ENCODE data around the gene AJAP1.

The AJAP1 gene

GRCh38 chr1:4756851-4757580, 102.6 kb downstream of the AJAP1 start:
- DNase-seq (ENCODE audit: low read depth, low spot score) = no peak
- H3K27ac ChIP-seq = no peak overlapping the region

- no peak overlapping the region for H3K27ac ChIP-seq
- no peak for DNase-seq (ENCODE audit: low read depth, low spot score)
Observed at GRCh38 chr1:4759671-4760070, 105.3 kb downstream of the AJAP1 start.

GRCh38 chr1:4760088-4760487, 105.7 kb downstream of the AJAP1 start:
- no peak overlapping the region for H3K27ac ChIP-seq
- no peak for DNase-seq (ENCODE audit: low read depth, low spot score)

DNA sequence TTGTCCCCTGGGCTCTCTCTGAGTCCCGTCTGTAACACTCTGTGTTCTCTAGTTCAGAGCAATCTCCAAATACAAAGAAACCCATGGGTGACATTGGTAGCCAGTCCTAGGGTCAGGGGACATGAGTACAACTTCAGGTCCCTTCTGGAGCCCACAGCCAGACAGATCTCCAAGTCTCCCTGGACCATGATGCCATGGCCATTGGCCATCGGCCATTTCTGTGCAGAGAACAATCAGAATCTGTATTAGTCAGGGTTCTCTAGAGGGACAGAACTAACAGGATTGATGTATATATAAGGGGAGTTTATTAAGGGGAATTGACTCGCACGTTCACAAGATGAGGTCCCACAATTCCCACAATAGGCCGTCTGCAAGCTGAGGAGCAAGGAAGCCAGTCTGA, 106.9 kb downstream of the AJAP1 start:
- H3K27ac ChIP-seq = no peak overlapping the region
- DNase-seq (ENCODE audit: low read depth, low spot score) = no peak

DNA sequence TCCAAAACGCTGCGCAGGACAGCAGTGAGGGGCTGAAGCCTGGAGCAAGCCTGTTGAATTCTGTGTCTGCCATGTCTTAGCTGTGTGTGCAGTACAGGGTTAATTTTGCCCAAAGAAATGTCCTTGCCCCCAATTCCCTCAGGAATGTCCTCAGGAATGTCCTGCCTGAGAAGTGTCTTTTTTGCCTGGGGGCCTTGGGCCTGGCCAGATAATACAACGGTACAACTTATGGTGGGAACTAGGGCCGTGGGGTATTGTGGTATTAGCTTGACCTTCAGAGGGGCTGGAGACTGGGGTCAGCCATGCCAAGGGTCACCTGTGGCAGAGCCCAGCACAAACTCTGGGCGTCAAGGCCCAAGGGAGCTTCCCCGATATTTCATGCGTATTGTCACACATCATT, 107.7 kb downstream of the AJAP1 start:
- DNase-seq (ENCODE audit: low read depth, low spot score) = no peak
- H3K27ac ChIP-seq = no peak overlapping the region

GRCh38 chr1:4767308-4767707, 112.9 kb downstream of the AJAP1 start:
- no peak for DNase-seq (ENCODE audit: low read depth, low spot score)
- no peak overlapping the region for H3K27ac ChIP-seq

GRCh38 chr1:4768553-4768952, 114.1 kb downstream of the AJAP1 start:
- no peak overlapping the region for H3K27ac ChIP-seq
- DNase-seq (ENCODE audit: low read depth, low spot score) = no peak

DNA sequence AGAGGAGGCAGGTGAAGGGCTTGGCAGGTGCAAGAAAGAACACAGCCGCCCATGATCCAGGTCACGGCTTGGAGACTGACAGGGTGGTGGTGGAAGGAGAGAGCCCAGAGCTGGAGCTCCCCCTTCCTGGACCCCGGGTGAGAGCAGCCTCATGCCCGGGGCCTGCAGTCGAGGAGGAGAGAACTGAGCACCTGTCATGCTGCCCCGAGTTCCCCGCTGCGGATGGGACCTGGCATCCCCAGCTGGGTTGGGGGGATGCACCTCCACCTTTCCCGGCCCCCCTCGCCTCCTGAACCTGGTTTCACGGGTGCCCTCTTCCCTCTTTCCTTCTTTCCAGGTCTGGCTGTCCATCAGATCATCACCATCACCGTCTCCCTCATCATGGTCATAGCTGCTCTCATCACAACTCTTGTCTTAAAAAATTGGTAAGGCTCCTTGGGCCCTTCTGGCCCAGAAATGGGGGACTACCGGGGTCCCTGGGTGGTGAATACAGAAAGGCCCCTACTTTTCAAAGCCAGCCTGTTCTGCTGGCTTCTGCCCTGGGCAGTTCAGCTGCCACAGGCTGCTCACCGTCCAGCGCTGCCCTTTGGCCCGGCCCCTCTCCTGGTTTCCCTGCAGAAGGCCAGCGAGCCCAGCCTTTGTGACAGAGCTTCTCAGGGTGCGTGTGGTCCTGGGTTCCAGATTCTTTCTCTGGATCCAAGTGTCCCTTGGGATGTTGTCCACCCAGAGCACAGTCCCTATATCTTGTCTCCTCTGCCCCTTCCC, 115.3 kb downstream of the AJAP1 start:
- no peak overlapping the region for H3K27ac ChIP-seq
- DNase-seq (ENCODE audit: low read depth, low spot score) = no peak

DNA sequence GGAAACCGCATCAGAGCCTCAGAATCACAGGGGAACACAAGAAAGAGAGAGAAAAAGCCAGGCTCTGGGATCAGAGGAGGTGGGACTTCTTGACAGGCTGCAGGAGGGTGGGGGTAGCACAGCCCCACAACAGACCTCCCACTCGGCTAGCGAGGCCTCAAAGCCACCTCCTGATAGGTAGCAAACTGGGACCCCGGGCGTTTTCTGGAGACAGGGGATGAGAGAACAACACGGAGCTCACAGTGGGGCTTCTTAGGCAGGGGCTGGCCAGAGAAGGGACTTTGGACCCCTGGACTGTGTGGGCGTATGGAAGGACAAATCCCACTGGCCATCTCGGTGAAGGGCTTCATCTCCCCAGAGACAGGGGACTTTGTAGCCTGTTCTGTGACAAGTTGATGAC, 116.3 kb downstream of the AJAP1 start:
- DNase-seq (ENCODE audit: low read depth, low spot score) = no peak
- no peak overlapping the region for H3K27ac ChIP-seq

GRCh38 chr1:4771267-4771666, 116.9 kb downstream of the AJAP1 start:
- H3K27ac ChIP-seq = no peak overlapping the region
- no peak for DNase-seq (ENCODE audit: low read depth, low spot score)

DNA sequence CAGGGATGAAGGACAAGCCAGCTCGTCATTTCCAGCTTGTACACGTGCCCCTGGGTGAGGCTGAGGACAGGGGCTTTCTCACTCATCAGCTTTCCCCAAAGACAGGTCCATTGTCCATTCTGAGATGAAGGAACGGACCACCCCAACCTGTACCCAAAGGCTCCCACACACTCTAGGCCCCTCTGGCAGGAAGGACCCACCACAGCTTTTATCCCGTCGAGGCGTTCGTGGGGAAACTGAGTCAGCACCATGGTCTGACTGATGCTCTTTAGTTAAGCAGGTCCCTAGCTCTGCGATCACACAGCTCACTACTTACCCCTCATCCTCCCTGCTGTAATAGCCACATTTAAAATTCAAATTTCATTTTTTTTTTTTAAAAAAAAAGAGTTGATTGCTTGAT, 117.3 kb downstream of the AJAP1 start:
- no peak for DNase-seq (ENCODE audit: low read depth, low spot score)
- H3K27ac ChIP-seq = no peak overlapping the region

DNA sequence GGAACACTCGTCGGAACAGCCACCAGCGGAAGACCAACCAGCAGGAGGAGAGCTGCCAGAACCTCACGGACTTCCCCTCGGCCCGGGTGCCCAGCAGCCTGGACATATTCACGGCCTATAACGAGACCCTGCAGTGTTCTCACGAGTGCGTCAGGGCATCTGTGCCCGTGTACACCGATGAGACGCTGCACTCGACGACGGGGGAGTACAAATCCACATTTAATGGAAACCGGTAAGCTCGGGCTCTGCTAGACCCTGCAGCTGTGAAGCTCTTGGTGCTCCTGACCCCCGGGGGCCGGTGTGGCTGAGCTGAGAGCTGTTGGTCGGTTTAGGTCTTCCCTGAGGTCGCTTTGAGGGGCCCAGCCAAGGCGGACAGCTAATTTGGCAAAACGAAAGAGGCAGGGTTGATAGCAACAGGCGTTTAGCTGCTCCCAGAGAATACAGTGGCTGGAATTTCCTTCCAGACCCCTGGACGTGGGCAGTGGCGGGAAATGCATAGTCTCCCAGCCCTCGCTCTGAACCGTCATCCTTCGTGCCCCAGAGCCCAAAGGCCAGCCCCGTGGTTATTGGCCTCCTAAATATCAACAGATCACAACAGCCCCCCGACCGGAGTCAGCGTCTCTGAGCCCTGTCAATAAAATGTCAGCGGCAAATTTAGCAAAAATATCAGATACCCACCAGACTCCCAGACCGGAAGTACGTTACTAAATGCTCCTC, 118.0 kb downstream of the AJAP1 start:
- no peak for DNase-seq (ENCODE audit: low read depth, low spot score)
- H3K27ac ChIP-seq = no peak overlapping the region

DNA sequence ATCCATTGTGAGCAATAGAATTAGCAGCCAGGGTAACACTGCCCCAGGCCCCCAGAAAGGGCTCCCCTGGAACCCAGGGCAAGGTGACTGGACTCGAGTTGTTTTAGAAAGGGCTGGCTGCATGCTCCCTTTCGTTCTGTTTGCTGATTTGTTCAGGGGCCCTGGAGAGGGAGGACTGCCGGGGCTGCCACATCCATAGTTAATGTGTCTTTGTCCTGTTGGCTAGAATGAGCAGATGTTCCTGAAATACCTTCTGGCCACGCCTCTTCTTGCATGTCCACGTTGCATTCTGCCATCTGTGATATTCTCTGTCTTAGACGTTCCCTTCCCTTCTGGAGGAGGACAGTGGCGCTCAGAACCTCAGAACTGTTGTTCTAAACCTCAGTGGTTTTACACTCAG, 118.8 kb downstream of the AJAP1 start:
- DNase-seq (ENCODE audit: low read depth, low spot score) = no peak
- no peak overlapping the region for H3K27ac ChIP-seq

DNA sequence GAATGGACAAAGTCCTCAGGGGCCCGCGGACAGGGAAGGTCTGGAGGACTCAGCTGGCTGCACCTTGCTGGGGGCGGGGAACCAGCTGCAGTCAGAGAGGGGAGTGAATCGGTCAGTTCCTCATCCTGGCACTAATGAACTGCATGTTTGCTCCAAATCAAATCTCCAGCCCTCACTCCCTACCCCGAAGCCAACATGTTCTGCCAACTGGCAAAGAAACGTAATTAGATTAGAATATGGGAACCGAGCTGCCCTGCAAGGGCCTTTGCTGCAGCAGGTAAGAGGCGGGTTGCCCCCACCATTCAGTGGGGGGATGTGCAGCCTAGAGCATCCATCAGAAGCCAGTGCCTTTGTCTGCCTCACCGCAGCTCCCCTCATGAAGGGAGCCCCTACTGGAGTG, 121.1 kb downstream of the AJAP1 start:
- DNase-seq (ENCODE audit: low read depth, low spot score) = no peak
- H3K27ac ChIP-seq = no peak overlapping the region

GRCh38 chr1:4778056-4778455, 123.6 kb downstream of the AJAP1 start:
- H3K27ac ChIP-seq = no peak overlapping the region
- DNase-seq (ENCODE audit: low read depth, low spot score) = no peak

- DNase-seq (ENCODE audit: low read depth, low spot score) = no peak
- H3K27ac ChIP-seq = no peak overlapping the region
Observed at GRCh38 chr1:4781646-4782045, 127.2 kb downstream of the AJAP1 start.

- DNase-seq (ENCODE audit: low read depth, low spot score) = no peak
- H3K27ac ChIP-seq = no peak overlapping the region
Observed at GRCh38 chr1:4784761-4785160, 130.4 kb downstream of the AJAP1 start.

DNA sequence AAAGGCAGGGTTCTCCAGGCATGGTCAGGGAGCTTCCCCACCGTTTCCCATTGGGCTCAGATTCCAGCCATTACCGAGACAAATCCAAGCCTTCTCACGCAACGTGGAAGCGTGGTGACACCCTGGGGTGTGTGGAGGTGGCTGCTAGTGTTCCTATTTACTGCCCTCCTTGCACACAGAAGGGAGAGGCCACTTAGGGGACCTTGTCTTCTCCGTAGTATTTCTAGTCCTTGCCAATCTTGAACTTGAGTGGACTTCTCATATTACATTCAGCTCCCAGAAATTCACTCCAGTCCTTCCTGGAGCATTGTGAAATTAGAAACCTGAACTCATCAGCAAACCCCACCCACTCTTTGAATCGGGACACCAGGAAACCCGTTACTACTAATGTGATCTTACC, 131.6 kb downstream of the AJAP1 start:
- no peak overlapping the region for H3K27ac ChIP-seq
- no peak for DNase-seq (ENCODE audit: low read depth, low spot score)

- no peak overlapping the region for H3K27ac ChIP-seq
- DNase-seq (ENCODE audit: low read depth, low spot score) = no peak
Observed at GRCh38 chr1:4787551-4787950, 133.1 kb downstream of the AJAP1 start.

DNA sequence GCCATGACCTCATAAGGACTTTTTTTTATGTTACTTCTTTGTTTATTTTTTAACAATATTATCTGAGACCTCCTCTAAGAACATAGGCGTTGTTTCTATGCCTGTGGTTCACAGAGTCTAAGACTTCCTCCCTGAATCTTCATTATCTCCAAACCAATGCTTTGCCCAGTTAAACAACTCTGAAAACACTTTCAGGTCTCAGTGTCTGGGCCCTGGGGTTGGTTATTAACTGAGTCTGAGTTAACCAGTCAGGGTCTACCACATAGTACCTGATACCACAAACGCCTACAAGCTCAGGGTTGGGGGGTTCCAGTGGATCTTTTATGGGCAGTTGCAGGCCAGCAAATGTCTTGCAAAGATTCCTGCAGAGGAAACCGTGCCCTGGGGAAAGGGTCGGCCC, 138.2 kb downstream of the AJAP1 start:
- H3K27ac ChIP-seq = no peak overlapping the region
- DNase-seq (ENCODE audit: low read depth, low spot score) = no peak

DNA sequence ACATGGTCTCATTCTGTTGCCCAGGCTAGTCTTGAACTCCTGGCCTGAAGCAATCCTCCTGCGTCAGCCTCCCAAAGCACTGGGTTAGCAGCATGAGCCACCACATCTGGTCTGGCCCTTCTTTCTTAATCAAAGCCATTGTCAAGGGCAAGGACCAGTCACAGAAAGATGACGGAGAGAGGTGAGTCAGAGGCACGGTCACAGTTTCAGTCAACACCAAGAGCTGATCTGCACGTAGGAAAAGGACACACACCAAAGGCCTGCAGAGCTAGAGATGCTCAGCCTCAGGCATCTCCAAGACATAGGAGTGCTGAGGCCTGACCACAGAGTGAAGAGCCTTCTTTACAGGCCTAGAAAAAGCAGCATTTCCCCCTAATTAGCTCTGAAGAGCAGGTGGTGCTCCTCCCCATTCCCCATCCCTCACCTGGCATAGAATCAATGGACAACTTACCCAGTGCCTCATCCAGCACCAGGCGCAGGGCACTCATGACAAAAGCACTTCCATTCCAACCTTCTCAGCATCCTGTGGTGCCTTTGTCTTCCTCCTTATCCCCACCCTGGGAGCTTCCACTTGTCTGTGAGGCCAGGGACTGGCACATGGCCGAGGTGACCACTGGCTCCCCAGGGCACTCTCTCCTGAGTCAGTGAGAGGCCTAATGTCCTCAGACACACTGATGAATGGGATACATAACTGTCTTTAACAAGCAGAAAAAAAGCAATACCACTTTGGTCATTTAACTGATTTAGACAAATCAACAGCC, 139.8 kb downstream of the AJAP1 start:
- H3K27ac ChIP-seq = no peak overlapping the region
- DNase-seq (ENCODE audit: low read depth, low spot score) = no peak

Measured in epithelial cell of prostate (primary cell).